C4-2B (cell line): ENCODE measurements around the gene SLC8A1.

Experiments used
- CTCF ChIP-seq: fragments of 450-650 bp; conservative IDR thresholded peaks from 2 replicates; pipeline ENCODE4 v1.5.1; 2017; ENCODE audit warnings: mild to moderate bottlenecking
- ZFX ChIP-seq: fragments of 450-650 bp; IDR thresholded peaks from 2 replicates; pipeline ENCODE4 v1.6.1; 2017

GRCh38 chr2:40372283-40372985 lies 79.5 kb downstream of the SLC8A1 start:
- TF ChIP-seq CTCF (no peak), ZFX (no peak)
